HG03108 (cell line): ENCODE results near the gene FAM229A.

ENCODE experiments used
- ATAC-seq: cut with Tn5 transposase; IDR thresholded peaks from one replicate; pipeline ENCODE4 v1.9.1; 2021; ENCODE audit warnings: moderate library complexity; ENCODE audit not compliant: unreplicated experiment

Gene FAM229A

GRCh38 chr1:32350785-32351398 lies 11.4 kb downstream of the FAM229A start:
- peak; percentile 7 for ATAC-seq

GRCh38 chr1:32349211-32349708 lies 13.0 kb downstream of the FAM229A start:
- no peak for ATAC-seq

GRCh38 chr1:32346532-32347157 lies 15.6 kb downstream of the FAM229A start:
- no peak for ATAC-seq

DNA sequence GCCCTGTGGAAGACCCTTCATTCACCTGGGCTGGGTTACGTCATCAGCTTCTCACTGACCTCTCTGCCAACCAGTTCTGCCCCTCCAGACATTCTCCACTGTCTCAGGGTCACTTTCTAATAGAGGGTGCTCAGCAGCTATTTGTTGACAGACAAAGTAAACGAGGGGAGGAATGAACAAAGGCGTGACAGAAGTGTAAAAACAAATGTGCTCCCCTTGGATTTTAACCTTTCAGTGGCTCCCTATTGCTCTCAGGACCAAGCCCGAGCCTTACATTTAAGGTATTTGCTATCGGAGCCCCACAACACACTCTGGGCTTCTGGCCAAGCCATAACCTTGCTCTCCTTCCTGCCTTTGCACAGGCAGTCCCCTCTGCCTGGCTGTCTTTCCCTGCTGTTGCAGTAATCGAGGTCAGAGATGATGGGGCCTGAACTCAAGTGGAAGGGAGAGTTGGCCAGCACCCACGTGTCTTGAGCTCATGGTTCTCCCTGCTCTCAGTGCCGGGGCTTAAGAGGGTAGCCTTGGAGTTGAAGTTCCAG lies 16.9 kb downstream of the FAM229A start:
- no peak for ATAC-seq

GRCh38 chr1:32342704-32343103 lies 19.6 kb downstream of the FAM229A start:
- ATAC-seq: no peak

DNA sequence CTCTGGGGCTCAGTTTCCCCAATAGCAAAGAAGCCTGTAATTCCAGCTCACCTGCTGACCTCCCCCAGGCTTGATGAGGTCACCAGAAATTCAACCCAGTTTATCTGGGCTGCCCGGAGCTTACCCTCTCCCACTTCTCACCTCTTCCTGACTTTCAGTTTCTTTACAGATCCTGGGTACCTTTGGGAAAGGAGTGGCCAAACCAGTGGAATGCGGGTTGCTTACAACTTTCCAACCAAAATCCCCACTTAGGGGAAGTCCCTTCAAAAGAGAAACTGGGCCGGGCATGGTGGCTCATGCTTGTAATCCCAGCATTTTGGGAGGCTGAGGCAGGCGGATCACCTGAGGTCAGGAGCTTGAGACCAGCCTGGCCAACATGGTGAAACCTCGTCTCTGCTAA lies 20.3 kb downstream of the FAM229A start:
- no peak for ATAC-seq

DNA sequence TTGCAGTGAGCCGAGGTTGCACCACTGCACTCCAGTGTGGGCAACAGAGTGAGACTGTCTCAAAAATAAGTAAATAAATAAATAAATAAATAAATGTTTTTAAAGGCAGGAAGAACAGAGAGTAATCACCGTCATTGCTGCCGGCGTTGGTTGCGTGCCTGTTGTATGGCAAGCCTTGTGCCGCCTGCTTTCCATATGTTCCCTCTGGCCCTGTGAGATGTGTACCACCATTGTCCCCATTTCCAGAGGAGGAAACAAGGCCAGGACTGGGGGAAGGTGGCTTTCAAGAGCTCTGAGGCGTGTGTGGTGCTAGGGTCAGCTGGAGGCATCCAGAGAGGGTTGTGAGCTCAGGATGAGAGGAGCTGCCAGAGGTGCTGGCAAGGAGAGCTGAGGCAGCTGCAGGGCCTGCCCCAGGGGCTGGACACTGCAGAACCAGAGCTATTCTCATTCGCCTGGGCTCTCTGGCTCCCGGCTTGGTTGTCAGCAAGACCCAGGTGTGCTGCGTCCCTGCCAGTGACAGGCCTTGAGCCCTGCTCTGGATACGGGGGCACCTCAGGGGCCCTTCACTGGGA lies 21.0 kb downstream of the FAM229A start:
- ATAC-seq: no peak

DNA sequence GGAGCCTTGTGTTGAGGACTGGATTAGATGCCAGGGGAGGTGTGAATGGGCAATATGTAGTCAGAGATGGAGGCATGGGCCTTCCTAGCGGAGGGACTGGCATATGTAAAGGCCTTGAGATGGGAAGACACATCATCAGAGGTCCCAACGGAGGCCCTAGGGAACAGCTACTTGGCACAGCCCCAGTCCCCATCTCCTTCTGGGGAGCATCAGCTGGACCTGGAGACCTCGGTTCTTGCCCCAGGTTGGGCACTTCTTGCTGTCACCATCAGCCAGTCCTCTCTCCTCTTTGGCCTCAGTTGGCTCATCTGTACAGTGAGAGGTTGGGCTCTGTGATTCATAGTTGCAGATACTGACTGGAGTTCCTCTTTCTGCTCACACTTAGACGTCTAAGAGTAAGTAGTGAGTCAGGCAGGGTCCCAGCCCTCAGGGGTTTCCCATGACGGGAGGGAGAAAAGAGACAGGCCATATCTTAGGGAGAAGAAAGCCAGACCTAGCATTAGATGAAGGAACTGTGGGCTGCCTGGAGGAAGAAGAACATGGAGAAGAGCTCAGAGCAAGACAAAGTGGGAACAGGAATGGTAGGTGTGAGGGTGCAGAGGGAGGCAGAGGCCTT lies 22.8 kb downstream of the FAM229A start:
- ATAC-seq: no peak

- no peak for ATAC-seq
Measured at GRCh38 chr1:32338637-32339145, 23.6 kb downstream of the FAM229A start.

GRCh38 chr1:32337855-32338636 lies 24.2 kb downstream of the FAM229A start:
- peak; percentile 31 for ATAC-seq

DNA sequence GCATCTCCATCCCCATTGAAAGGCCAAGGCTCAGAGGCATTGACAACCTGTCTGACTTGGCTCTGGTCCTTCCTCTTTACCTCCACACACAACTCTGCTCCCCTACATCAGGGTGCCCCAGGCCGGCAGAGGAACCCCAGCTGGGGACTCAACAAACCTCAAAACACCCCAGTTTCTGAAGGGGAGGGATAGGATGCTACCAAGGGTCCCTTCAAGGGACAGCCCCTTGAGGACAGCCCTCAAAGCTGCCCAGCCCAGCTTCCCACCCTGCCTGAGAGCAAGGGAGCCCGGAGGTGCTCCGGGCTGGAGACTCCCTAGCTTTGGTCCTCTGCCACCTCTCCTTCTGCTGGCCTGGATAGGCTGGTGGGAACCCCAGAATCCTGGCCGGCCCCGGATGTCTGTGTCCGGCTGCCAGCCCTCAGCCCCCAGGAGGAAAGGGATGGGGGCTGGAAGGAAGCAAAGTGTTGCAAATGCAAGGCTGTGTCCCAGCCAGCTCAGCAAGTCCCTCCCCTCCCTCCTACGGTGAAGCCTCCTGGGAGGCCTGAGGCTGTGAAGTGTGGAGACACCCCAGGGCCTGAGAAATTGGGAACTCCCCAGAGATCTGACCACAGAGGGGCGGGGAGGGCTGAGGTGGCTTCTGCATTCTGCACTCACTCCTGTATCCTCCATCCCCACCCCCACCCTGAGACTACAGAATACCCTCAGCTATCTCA lies 25.2 kb downstream of the FAM229A start:
- no peak for ATAC-seq

- ATAC-seq: no peak
Measured at GRCh38 chr1:32336591-32336932, 25.7 kb downstream of the FAM229A start.

GRCh38 chr1:32335790-32336590 lies 26.3 kb downstream of the FAM229A start, which contains the start of gene MARCKSL1:
Gene MARCKSL1, minus strand, starts transcription at chr1:32336233. Its CDS starts 200 bp downstream, at chr1:32336033.
- no peak for ATAC-seq

GRCh38 chr1:32335535-32335789 lies 26.8 kb downstream of the FAM229A start:
- ATAC-seq: no peak

- ATAC-seq: no peak
Measured at GRCh38 chr1:32334864-32335534, 27.3 kb downstream of the FAM229A start.

DNA sequence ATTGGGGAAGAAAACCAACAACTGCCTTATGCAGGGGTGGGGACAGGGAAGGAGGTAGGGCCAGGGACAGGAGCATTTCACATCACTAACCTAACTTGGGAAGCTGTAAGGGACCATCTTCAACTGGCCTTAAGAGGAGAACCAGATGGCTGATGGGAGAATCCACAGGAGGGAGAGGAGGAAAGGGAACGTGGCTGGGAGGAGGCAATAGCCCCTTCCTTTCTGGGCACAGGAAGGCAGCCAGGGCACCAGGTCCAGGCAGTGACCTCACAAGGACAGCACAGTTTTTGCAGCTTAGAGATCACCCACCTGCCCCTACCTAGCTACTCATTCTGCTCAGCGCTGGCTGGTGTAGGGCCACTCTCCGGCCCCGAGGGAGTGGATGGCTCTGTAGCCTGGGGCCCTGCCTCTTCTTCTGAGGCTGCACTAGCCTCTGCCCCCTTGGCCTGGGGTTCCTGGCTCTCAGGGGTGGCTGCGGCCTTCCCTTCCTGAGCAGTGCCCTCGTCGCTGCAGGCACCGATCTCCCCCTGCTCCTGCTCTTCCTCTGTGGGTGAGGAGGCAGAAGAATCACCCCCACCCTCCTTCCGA lies 27.9 kb downstream of the FAM229A start:
- ATAC-seq: no peak

GRCh38 chr1:32333251-32333963 lies 28.9 kb downstream of the FAM229A start:
- ATAC-seq: no peak
